ENCODE data around the gene ANO2.

The ANO2 gene

DNA sequence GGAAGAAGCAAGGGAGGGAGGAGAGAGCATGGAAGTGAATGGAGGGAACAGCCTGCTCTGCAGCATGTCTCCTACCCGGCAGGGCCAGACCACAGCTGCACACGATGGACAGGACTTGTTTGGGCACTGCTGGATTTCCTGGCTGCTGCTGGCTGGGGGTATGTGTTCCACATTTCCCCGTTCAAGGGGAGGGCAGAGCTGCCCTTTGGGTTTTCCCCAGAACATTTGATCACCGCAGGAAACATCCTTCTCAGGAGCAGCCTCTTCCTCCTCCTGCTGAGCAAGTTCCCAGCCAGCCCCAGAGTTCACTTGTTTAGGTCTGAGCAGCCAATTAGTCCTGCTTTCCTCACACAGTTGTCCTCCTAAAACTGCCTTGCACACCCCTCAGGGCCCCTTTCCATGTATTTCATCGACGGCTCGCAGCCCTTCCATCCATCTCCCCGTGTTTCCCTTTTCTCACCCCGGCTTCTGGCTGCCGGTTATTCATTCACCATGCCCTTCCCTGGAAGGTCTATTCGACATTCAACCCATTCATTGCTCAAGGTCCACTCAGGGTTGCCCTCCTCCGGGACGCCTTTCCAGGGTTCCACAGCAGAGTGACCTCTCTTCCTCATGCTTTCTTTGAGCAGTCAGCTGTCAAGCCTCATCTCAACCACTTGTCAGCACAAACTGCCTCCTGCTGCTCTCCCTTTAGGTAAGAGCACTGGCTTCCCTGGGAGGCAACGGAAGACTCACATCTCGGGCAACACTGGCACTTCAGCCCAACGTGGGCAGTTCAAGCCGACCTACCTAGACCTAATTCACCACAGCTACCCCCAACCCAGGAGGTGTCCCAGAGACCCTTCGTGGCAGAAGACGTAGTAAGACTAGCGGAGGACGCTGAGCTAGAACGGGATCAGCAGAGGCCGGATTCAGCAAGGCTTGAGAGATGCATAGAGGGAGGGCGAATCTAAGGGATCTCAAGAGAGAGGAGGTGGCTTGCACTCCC lies 20.1 kb upstream of the ANO2 start:
- DNase-seq (ENCODE audit: low read depth): no peak

GRCh38 chr12:5963515-5963914 lies 18.5 kb upstream of the ANO2 start:
- DNase-seq (ENCODE audit: low read depth): no peak

- DNase-seq (ENCODE audit: low read depth): no peak
Observed at GRCh38 chr12:5960783-5961182, 15.7 kb upstream of the ANO2 start.

DNA sequence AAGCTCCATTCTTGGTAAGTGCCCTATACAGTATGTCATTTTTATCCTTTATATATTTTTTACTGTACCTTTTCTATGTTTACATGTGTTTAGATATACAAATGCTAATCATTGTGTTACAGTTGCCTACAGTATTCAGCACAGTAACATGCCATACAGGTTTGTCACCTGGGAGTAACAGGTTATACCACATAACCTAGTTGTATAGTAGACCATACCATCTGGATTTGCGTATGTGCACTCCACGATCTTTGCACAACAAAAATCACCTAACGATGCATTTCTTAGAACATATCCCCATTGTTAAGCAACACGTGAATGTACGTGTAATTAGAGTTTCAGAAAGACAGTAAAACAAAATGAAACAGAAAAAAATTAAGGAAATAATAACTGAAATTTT lies 11.9 kb upstream of the ANO2 start:
- no peak for DNase-seq (ENCODE audit: low read depth)

- no peak for DNase-seq (ENCODE audit: low read depth)
Observed at GRCh38 chr12:5954661-5955060, 9.6 kb upstream of the ANO2 start.

GRCh38 chr12:5953835-5954586 lies 9.0 kb upstream of the ANO2 start:
- no peak for DNase-seq (ENCODE audit: low read depth)

DNA sequence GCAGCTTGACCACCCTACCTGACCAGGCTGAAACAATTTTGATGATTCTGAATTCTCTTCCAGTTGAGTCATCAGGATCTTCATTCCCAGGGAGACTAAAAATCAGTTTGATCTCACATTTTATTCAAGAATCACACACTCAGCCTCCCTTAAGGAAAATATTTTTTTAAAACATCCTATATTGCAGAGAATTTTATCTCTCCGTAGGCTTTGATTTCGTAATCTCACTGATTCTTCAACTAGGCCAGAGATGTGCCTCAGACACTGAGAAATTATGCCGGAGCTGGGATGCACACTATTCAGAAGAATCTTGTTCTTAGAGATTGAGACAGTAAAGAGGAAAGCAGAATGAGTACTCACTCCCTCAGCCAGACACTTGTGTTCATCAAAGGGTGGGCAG lies 7.0 kb upstream of the ANO2 start:
- DNase-seq (ENCODE audit: low read depth): no peak

DNA sequence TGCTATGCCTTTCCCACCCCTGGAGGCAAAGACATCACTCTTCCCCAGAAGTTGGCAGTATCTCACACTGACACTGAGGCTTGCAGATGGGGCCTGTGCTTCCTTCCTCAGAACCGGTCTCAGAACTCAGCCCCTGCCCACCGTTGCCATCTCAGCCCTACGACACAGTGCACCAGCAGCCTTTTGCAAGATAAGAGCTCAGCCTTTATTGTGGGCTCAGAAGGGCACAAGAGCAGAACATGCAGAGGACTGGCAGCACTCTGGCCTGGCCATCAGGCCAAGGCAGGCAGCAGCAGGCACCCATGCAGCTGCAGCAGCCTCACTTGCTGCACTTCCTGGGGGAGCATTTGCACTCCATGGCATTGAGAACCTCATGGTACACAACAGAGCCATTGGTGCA lies 3.6 kb upstream of the ANO2 start:
- no peak for DNase-seq (ENCODE audit: low read depth)

DNA sequence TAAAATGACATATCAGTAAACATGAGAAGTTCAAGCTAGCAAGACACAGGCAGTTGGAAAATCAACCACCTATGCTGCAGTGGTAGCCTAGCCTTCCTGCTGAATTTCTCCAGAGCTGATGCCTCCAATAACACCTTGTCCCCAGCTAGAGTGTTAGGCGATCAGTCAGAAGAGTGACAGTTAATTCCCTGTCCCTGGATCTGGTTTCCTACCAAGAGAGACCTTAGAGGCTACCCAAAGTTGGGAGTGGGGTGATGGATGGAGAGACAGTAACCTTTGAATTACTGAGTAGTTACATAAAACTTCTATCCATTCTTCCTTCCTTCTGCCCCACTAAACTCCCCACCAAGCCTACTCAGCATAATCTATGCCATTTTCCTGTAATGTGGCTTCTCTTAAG lies 1.9 kb upstream of the ANO2 start:
- no peak for DNase-seq (ENCODE audit: low read depth)

GRCh38 chr12:5946388-5946787 lies 1.3 kb upstream of the ANO2 start:
- DNase-seq (ENCODE audit: low read depth): no peak

DNA sequence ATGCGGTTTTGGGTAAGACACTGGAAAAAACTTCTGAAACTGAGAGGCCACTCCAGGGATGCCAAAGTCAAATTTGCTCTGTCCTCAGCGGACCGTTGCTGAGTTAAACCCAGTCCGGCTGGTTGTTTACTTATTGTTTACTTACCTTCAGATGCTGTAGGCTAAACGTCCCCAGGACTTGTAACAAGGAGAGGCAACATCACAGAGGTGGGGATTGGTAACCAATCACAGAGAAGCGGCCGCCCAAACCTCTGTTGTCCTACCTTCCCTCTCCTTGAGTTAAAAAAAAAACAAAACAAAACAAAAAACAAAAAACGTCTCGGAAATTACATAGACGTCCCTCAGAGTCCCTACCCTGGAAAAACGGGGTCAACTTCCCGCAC lies 380 bp downstream of the ANO2 start:
- no peak for DNase-seq (ENCODE audit: low read depth)

- no peak for DNase-seq (ENCODE audit: low read depth)
Observed at GRCh38 chr12:5944053-5944452, 1.0 kb downstream of the ANO2 start.

GRCh38 chr12:5941907-5942306 lies 3.2 kb downstream of the ANO2 start:
- no peak for DNase-seq (ENCODE audit: low read depth)

GRCh38 chr12:5927732-5928516 lies 17.1 kb downstream of the ANO2 start:
- DNase-seq (ENCODE audit: low read depth): no peak

- no peak for DNase-seq (ENCODE audit: low read depth)
Observed at GRCh38 chr12:5925646-5926045, 19.4 kb downstream of the ANO2 start.

- no peak for DNase-seq (ENCODE audit: low read depth)
Observed at GRCh38 chr12:5924342-5924741, 20.7 kb downstream of the ANO2 start.

DNA sequence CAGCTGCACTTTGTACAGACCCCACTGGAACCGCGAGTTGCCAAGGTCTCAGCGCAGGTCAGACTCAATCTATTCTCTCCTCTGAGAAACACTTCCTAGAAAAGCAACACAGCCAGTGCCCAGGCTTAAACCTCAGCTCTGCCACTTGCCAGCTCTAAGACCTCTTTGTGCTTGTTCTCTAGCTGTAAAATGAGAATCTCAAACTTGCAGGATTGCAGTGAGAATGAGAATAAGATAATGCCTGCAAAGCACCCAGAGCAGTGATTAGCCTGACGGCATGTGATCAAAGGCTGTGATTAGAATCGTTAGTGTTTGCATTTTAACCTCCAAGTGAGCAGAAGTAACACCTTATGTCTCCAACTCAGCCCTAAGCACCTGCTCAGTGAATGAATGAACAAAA lies 21.3 kb downstream of the ANO2 start:
- no peak for DNase-seq (ENCODE audit: low read depth)

DNA sequence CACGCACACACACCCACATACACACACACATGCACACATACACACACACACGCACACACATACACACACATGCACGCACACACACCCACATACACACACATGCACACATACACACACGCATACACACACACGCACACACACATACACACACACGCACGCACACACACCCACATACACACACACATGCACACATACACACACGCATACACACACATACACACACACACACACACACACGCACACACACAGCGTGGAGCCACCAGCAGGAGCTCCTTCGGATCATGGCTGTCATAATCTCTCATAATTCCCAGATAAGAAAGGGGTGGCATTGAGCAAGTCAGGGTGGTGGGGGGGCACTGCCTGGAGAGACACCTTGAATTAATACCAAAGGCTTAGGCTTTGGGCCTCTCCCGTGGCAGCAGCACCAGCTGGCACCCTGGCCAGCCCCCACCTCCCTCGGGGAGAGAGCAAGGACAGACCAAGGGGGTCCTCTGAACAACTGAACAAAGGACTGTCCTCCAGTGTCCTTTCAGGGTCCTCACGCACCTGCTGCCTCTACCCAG lies 21.9 kb downstream of the ANO2 start:
- DNase-seq (ENCODE audit: low read depth): no peak

DNA sequence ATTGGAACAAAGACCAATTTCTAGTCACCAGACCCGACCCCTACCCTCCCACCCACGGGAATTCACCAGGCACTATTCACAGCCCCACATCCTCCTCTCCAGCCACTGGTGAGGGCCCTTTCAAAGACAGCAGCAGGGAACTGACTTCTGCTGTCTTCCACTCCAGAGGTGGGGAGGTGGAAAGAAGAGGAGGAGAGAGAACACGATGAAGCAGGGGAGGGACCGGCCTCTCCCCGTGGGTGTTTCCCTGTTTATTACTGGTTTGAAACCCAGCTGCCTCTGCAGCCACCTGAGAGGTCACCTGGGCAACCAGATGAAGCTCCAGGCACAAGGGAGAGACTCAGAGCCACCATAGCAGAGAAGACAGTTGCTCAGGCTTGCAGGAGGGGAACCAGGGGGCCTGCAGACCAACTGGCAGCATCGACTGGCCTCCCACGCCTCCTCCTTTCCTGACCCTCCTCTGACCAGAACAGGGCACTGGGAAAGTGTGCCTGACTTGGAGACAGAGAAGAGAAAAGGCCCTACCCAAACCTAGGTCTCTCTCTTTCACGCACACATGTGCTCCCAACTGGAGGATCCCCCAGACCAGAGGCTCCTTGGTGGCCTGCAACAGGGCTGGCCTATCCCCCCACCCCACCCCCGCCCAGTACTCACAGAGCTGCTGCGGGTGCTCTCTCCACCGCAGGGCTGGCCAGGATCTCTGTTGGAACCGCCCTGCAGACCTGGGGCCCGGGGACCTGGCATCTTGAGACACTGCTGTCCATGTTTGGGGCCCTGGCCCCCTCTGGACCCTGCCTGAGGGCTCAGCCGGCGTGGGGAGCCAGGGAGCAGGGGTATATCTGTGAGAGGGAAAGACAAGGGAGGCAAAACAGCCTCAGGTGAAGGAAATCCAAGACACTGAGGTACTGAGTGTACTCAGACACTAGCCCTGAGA lies 22.8 kb downstream of the ANO2 start:
- DNase-seq (ENCODE audit: low read depth): no peak

DNA sequence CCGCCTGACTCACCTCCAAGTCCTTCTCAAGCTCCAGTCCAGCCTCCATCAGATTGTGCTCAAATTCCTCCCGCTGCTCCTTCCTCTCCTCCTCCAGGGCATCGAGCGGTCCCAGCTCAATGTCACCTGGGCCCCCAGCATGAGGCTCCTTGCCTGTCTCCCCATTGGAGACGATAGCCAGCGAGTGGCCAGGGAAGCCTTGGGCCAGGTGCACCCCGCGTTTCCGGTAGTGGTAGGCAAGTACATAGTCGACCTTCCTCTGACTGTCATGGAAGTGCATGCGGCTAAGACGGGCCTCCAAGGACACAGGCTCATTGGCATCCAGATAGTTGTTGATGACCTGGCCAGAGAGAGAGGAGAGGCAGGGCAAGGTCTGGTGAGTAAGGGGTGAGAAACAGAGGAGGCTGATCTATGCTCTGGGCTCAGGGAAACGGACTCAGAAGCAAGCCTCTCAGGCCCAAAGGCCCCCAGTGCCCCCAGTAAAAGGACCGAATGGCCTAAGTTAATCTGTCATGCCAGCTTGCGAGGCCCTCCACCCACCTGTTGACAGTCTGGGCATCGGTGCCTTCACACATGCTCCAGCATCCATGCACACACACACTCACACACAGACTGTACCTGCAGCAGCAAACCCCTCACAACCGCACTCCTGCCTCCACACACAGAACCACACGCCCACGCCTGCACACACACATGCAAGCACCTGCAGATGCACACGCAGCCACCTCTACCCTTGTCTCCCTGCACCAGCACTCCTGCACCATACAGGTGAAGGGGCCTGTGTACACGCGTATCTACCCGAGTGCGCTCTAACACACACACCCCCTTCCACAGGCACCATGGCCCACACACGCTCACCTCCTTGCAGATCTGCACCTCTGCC lies 23.8 kb downstream of the ANO2 start:
- no peak for DNase-seq (ENCODE audit: low read depth)

Data from stimulated activated CD8-positive, alpha-beta memory T cell treated with anti-CD3 and anti-CD28 coated beads, Interleukin-7, amount 100 ng/mL, for 24 hours (primary cell).